GM19395 (cell line): ENCODE results near the gene KLRF1.
"Not testable (repeated sequence)": the region's sequence is repeated elsewhere in the genome, so short reads cannot be mapped to it uniquely, and the experiment has no call there.

ENCODE experiments used
- ATAC-seq: cut with Tn5 transposase; IDR thresholded peaks from one replicate; pipeline ENCODE4 v1.9.1; 2021; ENCODE audit warnings: mild to moderate bottlenecking, moderate library complexity; ENCODE audit not compliant: unreplicated experiment

Gene KLRF1

DNA sequence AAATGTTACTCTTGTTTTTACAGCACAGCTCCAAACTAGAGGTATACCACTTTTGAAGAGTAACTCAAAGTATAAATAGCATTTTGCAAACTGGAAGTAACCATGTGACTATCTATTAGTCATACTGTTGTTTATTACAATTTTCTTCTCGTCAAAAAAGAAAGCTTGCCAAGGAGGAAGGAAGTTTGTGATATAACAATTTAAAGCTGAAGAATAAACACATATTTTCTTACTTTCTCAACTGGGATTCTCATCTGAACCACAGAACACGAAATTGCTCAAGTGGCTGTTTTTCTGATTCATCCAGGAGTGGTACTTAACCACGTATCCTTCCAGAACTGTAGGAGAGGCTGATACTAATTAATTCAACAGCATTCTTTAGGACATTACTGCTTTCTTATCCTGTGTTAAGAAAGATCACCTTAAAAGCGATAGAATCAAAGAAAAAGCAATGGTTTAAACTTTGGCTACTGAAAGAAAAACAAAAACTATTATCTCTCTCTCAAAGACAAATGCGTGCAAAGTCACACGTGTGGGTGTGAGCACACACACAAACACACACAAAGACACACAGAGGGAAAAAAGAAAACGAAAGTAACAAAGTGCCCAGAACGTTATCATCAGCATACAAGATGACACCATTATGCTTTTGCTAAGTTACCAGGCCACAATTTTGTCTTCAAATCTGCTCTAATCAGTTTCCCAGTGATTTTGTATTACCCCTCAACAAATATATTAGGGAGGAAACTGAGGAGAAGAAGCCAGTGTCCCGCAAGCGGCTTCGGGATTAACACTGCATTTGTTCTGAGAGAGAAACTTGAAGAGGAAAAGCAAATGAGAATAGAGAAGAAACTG, 42.3 kb downstream of the KLRF1 start, which contains the start of gene CLEC2B:
TSS of gene CLEC2B (minus strand) at position 48 of the 855 bp plus-strand sequence.
- ATAC-seq = no peak

- no peak for ATAC-seq
Measured at GRCh38 chr12:9870286-9870866, 43.1 kb downstream of the KLRF1 start.

GRCh38 chr12:9872162-9872561, 44.9 kb downstream of the KLRF1 start:
- no peak for ATAC-seq

DNA sequence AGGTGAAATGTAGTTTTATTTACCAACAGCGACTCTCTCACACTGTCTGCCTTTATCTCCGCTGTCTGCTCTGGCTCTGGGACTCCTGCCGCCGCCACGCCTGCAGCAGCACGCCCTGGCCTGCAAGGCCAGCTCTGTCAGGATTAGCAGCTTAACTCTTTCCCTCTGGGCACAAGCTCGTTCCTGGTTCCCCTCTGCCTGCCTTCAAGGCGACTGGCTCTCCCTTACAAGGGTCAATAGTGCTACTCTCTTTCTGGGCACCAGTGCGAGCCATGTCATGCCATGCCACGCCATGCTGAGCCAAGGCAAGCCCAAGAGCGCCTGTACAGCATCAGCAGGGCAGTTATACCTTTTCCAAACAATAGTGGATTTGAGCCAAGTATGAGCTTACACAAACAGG, 45.5 kb downstream of the KLRF1 start:
- no peak for ATAC-seq

DNA sequence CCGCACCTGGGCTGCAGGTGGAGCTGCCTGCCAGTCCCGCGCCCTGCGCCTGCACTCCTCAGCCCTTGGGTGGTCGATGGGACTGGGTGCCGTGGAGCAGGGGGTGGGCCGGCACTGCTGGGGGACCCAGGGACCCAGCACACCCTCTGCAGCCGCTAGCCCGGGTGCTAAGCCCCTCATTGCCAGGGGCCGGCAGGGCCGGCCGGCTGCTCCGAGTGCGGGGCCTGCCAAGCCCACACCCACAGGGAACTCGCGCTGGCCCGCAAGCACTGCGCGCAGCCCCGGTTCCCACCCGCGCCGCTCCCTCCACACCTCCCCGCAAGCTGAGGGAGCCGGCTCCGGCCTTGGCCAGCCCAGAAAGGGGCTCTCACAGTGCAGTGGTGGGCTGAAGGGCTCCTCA, 48.8 kb downstream of the KLRF1 start:
- not testable (repeated sequence) for ATAC-seq

- no peak for ATAC-seq
Measured at GRCh38 chr12:9880532-9881078, 53.3 kb downstream of the KLRF1 start.

- no peak for ATAC-seq
Measured at GRCh38 chr12:9881246-9881645, 54.0 kb downstream of the KLRF1 start, which contains the start of gene KLRF2. Gene KLRF2 (plus strand): TSS chr12:9881489. CDS start chr12:9881596, 107 bp downstream.

DNA sequence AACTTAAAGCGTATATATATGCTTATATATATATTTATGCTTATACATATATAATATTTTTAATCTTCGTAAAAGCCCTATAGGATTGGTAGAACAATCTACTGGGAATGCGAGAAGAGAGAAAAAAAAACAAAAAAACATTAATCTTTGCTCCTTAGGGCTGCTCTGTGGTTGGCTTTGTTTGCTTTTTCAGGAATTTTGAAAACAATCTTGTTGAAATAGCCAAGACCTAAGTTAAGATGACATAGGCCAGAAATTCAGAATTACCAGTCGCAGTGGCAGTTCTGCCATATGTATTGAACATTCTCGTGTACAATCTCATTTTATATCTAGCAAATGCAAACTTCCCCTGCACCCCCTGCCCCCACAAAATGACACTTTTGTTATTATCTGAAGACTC, 54.7 kb downstream of the KLRF1 start:
- no peak for ATAC-seq

GRCh38 chr12:9883175-9883574, 55.9 kb downstream of the KLRF1 start:
- ATAC-seq = no peak

DNA sequence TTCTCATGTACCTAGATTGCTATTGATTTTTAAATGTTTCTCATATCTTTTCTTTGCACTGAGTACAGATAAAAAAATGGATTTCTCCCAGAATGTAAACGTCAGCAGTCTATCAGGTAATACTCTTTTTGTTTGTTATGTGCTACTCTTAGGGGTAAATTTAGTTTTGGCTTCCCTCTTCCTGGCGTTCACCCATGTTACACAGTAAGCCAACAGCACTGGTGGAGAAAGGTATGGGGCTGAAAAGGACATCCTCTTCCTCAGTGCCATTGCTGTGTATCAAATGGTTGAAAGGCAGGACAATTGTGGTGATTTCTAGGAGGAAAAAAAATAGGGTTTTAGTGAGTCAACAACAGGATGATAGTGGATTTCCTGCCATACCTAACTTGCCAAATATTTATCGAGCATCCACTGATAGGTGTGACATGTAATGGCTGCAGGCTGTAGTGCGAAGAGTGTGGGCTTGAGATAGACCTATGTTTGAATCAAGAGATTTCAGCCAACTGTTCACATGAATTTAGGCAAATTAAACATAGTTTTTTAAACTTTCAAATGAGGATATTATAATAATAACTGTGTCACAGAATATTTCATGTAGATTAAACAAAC, 61.5 kb downstream of the KLRF1 start:
- no peak for ATAC-seq
